ENCODE results near the gene SCARF2.
"Not testable (repeated sequence)": the region's sequence is repeated elsewhere in the genome, so short reads cannot be mapped to it uniquely, and the experiment has no call there.

SCARF2 gene, protein sequence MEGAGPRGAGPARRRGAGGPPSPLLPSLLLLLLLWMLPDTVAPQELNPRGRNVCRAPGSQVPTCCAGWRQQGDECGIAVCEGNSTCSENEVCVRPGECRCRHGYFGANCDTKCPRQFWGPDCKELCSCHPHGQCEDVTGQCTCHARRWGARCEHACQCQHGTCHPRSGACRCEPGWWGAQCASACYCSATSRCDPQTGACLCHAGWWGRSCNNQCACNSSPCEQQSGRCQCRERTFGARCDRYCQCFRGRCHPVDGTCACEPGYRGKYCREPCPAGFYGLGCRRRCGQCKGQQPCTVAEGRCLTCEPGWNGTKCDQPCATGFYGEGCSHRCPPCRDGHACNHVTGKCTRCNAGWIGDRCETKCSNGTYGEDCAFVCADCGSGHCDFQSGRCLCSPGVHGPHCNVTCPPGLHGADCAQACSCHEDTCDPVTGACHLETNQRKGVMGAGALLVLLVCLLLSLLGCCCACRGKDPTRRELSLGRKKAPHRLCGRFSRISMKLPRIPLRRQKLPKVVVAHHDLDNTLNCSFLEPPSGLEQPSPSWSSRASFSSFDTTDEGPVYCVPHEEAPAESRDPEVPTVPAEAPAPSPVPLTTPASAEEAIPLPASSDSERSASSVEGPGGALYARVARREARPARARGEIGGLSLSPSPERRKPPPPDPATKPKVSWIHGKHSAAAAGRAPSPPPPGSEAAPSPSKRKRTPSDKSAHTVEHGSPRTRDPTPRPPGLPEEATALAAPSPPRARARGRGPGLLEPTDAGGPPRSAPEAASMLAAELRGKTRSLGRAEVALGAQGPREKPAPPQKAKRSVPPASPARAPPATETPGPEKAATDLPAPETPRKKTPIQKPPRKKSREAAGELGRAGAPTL

DNA sequence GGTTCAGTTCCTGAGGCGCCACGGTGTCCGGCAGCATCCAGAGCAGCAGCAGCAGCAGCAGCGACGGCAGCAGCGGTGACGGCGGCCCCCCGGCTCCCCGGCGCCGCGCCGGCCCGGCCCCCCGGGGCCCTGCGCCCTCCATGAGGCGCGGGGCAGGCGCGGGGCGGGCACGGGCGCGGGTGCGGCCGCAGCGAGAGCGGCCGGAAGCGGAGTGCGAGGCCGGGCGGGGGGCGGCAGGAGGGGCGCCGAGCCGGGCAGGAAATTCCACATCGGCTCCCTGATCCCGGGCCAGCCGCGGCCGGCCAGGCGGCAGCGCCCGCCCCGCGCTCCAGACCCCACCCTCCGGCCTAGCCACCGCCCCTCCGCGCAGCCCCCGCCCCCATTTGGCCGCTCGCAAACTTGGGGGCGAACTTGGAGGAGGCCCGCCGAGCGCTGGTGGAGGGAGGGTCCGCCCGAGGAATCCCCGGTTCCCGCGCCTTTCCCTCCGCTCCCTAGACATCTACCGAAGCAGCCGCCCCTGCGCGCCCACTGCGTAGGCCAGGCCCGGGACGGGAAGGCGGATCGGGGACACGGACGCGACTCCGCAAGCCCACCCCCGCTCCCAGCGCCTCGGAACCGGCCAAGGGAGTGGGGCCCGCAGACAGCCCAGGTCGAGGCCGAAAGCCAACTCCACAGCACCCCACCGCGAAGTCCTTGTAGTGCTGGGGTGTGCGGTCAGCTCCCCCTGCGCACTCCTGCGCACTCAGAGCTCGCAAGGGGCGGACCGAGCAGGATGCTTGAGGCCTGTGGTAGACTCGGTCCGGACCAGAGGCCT, at the start of gene SCARF2:
Gene SCARF2 (minus strand): TSS at position 213 of the 814 bp plus-strand sequence. CDS start 71 bp downstream, at position 142.
- DNase-seq (ENCODE audit: low read depth, low spot score), result no peak

DNA sequence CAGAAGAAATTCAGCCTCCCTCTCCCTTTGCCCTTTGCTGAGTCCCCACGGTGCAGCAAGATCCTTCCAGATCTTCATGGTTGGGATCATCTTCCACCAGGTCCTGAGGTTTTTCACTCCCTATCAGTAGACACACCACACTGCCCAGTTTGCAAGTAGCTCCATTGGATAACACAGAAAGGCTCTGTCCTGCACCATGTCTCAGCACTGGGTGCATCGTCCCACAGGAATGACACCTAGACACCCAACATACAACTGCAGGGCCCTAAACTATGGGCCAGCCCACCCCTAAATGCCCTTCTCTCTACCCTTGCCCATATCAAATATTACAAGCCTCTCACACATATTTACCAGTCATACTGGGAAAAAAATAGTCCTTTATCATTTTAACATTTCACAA, 48.6 kb upstream of the SCARF2 start:
- DNase-seq (ENCODE audit: low read depth, low spot score), result no peak

DNA sequence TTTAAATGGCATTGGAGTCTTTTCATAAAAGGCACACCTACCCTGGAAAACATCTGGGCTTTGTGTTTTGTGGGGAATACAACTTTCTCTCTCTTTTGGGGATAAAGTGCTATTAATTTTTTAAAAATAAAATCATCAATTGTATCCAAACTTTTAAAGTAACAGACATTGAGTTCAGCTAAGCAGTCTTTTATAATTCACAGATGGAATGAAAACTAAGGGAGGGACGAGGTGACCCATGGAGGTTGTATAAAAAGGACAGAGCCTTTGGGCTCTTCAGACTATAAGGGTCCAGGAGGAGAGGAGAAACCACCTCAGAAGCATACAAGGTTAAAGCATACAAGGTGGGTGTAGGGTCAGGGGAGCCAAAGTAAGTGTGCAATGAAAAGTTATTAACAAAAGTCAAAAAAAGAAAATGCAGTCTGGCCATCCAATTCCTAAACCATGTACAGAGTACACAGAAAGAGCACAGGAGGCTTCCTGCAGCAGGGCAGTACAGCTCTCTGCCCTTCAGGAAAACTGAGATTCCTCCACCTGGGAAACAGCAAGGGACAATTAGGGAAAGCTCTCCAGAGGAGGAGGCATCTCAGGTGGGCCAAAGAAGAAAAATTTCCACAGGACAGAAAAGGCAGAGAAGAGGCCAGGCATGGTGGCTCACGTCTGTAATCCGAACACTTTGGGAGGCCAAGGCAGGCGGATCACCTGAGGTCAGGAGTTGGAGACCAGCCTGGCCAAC, 47.5 kb upstream of the SCARF2 start:
- DNase-seq (ENCODE audit: low read depth, low spot score), result no peak

DNA sequence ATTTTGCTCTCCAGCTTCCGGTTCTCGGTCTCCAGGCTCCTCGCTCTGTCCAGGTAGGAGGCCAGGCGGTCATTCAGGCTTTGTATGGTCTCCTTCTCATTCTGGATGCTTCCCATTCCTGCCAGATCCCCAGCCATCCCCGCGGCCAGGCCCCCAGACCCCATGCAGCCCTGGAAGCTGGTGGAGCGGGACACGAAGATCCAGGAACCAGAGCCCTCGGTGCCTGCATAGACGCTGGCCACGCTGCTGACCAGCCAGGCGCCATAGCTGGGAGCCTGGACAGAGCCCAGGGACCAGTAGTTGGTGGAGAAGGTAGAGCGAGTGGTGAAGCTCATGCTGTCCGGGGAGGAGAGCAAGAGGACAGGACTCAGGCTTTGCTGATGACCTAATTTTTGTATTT, 46.1 kb upstream of the SCARF2 start:
- no peak for DNase-seq (ENCODE audit: low read depth, low spot score)

DNA sequence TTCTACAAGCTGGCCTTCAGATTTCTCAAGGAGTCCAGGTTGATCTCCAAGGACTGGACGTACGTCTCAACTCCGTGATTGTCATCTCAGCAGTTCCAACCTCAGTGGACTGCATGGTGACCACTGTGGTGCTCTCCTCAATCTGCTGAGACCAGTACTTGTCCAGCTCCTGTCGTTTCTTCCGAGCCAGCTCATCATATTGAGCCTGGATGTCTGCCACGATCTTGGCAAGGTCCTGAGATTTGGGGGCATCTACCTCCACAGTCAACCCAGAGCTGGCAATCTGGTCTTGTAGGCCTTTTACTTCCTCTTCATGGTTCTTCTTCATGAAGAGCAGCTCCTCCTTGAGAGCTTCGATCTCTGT, 45.5 kb upstream of the SCARF2 start:
- not testable (repeated sequence) for DNase-seq (ENCODE audit: low read depth, low spot score)

DNA sequence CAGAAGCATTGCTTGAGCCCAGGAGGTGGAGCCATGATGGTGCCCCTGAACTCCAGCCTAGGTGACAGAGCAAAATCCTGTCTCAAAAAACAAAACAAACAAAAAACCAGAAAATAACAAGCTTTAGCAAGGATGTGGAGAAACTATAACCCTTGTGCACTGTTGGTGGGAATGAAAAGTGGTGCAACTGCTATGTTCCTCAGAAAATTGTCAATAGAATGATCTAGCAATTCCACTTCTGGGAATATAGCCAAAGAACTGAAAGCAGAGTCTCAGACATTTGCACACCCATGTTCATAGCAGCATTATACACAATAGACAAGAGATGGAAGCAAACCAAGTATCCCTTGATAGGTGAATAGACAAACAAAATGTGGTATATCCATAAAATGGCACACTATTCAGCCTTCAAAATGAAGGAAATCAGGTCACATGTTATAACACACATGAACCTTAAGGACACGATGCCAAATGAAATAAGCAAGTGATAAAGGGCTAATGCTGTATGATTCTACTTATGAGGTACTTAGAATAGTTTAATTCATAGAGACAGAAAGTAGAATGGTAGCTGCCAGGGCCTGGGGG, 42.1 kb upstream of the SCARF2 start:
- DNase-seq (ENCODE audit: low read depth, low spot score), result no peak

DNA sequence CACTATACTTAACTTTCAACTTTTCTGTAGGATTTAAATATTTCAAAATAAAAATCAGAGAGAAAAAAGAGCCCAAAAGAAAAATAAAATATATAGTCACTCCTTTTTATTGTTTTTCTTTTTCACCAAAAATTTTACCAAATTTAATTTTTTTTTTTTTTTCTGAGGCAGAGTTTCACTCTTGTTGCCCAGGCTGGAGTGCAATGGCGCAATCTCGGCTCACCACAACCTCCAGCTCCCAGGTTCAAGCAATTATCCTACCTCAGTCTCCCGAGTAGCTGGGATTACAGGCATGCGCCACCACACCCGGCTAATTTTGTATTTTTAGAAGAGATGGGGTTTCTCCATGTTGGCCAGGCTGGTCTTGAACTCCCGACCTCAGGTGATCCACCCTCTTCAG, 40.4 kb upstream of the SCARF2 start:
- not testable (repeated sequence) for DNase-seq (ENCODE audit: low read depth, low spot score)

DNA sequence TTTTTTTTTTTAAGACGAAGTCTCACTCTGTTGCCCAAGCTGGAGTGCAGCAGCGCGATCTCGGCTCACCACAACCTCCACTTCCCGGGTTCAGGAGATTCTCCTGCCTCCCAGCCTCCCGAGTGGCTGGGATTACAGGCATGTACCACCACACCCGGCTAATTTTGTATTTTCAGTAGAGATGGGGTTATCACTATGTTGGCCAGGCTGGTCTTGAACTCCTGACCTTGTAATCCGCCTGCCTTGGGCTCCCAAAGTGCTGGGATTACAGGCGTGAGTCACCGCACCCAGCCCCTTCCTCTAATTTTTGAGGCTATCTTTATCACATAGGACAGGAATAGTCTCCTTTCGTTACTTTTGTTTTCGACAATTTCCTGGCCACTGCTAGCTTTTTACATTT, 37.9 kb upstream of the SCARF2 start:
- DNase-seq (ENCODE audit: low read depth, low spot score), result not testable (repeated sequence)

DNA sequence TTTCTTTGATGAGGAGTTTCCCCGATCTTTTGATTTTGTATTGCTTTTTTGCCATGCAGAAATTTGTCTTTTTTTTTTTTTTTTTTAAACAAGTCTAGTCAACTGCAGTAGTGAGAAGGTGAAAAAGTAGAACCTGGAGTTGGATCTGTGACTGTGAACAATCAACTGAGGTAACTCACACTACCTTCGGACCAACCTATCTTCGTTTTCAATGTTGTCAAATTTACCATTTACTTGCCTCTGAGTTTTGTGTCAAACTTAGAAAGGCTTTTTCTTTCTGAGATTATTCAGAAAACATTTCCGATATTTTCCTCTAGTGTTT, 37.5 kb upstream of the SCARF2 start:
- no peak for DNase-seq (ENCODE audit: low read depth, low spot score)

DNA sequence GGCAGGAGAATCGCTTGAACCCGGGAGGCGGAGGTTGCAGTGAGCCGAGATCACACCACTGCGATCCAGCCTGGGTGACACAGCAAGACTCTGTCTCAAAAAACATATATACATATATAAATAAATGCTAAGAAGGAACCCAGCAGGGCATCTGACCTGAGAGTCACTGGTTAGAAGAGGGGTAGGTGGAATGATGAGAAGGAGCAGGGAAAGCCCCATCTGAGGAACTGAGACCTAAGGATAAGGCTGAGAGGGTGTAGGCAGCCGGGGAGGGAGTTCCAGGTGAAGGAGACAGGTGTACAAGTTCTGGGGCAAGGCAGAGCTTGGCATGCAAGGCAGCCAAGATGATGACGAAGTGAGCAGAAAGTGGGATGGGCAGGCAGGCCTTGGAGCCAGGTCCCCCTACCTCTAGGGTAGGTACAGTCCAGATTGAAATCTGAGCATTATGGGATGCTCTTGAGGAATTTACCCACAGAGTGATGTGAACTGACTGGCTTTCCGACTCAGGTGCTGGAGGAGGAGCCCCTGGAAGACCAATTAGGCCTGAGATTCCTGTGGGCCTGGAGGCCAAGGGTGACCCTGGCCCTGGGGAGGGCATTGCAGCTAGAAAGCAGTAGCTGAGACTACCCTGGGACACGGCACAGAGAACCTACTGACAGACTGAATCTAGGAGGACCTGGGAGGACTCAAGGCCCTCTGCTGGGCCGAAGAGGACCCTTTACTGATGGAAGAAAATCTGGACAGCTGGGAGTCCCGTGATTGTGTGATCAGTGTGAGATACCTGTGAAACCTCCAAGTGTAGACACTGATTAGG, 35.2 kb upstream of the SCARF2 start:
- DNase-seq (ENCODE audit: low read depth, low spot score), result no peak

DNA sequence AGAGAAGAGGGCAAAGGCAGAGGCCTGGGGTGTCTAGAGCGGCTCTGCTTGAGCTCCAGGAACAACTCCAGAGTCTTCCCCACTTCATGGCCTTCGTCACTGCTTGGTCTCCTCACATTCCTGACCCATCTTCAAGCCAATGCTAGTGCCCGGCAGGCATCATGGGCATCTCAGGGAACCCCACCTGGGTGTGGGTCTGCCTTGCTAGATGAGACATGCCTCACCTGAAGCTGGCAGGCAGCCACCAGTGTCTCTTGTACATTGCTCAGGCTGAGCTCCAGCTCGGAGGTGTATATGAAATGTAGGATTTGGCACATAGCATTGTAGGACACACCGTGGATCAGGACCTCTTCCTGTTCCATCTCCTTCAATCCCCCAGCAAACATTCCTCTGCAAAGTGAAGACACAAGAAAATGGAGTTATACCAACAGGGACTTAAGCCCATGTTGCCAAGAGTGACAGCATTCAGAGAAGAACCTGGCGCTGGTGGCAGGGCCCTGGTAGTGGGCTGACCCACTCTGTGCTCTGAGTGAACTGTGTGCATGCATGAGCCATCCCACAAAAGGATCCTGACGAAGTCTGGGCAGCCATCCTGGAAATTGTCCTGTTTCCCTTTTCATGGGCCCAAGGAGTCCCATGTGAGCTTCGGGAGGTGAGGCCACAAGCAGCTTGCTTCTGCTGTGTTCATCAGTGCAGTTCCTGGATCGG, 33.7 kb upstream of the SCARF2 start:
- no peak for DNase-seq (ENCODE audit: low read depth, low spot score)

DNA sequence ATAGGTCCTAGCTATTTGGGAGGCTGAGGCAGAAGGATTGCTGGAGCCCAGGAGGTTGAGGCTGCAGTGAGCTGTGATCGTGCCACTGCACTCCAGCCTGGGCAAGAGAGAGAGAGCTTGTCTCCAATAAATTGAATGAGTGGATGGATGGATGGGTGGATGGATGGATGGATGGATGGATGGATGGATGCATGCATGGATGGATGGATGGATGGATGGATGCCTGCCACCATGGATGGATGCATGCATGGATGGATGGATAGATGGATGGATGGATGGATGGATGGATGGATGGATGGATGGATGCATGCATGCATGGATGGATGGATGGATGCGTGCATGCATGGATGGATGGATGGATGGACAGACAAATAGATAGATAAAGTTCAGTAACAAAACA, 32.9 kb upstream of the SCARF2 start:
- DNase-seq (ENCODE audit: low read depth, low spot score), result not testable (repeated sequence)

DNA sequence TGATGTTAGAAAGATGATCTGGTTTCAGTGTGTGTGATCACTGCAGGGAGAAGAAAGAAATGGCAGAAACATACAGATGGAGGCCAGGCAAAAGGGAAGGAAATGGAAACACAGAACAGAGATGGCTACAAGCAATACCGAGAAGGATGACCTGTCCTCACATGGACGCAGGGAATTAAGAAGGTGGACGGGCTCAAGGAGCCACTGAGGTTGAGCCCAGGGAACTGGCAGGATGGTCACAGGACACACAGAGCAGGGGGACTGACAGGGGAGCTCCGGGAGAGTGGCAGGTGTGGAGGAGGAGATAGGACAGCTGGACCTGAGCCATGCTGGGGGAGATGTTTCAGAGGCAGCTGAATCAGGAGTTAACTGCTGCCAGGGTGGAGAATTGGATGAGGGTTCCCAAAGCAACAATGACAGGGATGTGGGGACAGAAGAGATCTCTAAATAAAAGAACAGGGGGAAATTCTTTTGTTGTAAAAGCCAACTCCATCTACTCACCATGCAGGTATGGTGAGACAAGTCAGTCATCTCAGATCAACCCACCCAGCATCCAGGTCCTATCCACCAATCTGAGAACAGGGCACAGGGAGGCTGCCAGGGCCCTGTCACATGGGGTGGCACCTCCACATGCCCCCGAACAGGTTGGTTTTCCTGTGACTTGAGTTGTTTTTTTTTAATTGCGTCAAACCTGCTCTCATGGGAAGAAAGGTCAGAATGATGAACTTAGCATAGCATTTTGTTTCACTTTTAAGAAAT, 31.7 kb upstream of the SCARF2 start:
- no peak for DNase-seq (ENCODE audit: low read depth, low spot score)

DNA sequence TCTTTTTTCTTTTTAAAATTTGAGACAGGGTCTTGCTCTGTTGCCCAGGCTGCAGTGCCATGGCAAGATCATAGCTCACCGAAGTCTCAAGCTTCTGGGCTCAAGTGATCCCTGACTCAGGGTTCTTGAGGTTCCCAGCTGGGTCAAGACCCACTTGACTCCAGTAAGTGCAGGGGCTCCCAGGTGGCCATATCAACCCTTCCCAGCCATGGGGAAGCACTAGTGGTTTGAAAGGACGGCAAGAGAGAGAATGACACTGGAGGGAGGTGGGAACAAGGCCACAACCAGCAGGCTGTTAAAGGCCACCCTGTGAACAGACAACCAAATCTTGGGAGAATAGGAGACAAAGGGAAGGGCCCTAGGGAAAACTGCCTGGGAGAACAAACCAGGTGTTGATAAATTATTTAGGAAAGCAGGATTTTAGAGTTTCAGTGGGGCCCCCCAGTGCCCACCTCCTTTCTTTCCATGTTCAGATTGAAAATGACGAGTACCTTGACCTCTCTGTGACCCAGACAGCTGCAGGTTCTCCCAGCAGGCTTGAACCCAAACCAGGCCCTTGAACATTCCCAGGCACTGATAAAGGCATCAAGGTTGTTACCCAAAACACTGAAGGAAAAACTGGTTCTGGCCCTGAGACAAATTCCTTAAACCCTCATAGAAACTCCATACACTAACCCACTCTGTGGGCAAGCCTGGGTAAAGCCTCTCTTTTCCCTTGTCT, 29.2 kb upstream of the SCARF2 start:
- no peak for DNase-seq (ENCODE audit: low read depth, low spot score)

DNA sequence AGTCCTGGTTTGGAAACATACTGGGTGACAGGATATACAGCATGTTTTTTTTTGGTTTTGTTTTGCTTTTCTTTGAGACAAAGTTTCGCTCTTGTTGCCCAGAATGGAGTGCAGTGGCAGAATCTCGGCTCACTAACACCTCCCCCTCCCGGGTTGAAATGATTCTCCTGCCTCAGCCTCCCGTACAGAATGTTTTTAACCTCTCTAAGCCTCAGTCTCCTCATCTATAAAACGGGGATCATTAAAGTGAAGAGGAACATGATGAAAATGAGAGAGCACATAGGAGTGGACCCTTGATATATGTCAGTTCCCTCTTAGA, 28.1 kb upstream of the SCARF2 start:
- DNase-seq (ENCODE audit: low read depth, low spot score), result no peak

DNA sequence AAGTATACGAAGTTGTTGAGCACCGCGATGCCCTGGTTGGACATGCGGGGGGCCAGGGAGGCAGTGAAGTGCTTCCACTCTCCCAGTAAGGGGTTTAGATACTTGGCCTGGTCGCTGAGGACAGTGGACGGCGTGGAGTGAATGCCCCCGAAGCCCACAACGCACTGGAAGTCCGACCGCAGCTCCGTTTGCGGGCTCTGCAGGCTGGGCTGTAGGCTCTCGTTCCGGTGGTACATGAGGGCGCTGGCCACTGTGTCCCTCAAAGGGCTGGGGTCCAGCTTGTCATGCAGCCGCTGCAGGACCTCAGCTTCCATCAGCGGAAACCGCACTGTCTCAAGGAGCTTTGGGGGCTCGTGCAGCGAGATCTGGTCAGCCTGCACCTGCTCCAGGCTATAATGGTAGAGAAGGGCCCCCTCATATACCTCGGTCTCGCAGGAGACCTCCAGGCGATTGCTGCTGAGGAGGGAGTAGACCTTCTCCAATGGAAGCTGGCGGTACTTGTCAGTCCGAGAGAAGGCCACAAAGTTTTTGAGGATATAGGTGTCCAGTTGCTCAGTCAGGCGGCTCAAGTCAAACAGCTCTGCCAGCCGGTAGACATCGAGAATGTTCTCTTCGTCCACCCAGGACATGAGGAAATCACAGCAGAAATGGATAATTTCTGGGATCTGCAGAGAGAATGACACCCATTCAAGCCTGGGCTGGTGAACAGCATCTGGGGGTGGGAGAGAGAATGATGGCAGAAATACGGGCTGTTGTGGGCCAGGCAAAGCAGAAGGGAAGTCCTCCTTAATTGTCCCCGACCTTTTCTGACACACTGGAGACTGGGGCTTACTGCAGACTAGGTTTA, 27.5 kb upstream of the SCARF2 start:
- DNase-seq (ENCODE audit: low read depth, low spot score), result no peak

DNA sequence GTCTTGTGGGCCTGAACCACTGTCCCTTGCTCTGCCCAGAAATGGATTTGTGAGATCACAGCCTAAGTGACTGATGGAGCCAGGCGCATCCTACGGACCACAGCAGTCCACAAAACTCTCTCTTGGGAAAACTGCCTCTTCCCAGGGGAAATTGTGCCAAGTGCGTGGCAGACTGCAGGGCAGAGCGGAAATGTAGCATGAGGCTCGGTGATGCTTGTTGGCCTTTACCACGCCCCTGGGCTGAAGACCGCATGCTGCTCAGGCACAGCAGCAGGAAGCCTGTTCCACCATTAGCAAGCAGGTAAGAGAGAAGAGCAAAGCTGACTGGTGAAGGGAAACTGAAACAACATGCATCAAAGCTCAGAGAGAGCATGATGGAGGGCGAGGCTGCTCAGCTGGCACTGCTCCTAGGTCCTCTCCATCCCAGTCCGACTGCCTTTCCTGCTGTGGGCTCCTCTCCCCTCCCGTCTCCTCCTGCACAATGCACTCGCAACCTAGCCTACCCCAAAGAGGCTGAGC, 26.5 kb upstream of the SCARF2 start:
- peak; percentile 39 for DNase-seq (ENCODE audit: low read depth, low spot score)

All from activated CD4-positive, CD25-positive, alpha-beta regulatory T cell treated with anti-CD3 and anti-CD28 coated beads, Interleukin-2, amount 50 U/mL, for 16 hours (primary cell).